GM12873 (cell line): Measurements from ENCODE around the gene MRPL28.

Experiments
- CTCF ChIP-seq: IDR thresholded peaks from 2 replicates; pipeline ENCODE4 v1.5.1; 2012; ENCODE audit warnings: low read depth, mild to moderate bottlenecking, moderate library complexity, low read length, control low read depth; ENCODE audit not compliant: insufficient read depth; ENCODE audit errors: missing control alignments

MRPL28 gene

GRCh38 chr16:401468-402348 is 31.4 kb upstream of the MRPL28 start, which contains the start of gene DECR2:
TSS of gene DECR2 (plus strand) at chr16:401885. CDS start at chr16:401964, 79 bp downstream.
- peak; percentile 57 for TF ChIP-seq CTCF

DNA sequence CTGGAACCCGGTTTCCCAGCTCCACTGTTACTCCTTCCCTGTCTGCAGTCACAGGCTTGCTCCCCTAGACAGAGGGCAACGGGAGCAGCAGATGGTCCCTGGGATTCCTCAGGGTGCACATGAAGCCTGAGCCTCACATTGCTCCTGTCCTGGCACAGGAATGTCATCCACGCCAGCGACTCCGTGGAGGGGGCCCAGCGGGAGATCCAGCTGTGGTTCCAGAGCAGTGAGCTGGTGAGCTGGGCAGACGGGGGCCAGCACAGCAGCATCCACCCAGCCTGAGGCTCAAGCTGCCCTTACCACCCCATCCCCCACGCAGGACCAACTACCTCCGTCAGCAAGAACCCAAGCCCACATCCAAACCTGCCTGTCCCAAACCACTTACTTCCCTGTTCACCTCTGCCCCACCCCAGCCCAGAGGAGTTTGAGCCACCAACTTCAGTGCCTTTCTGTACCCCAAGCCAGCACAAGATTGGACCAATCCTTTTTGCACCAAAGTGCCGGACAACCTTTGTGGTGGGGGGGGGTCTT is 29.8 kb upstream of the MRPL28 start:
- TF ChIP-seq CTCF = no peak

DNA sequence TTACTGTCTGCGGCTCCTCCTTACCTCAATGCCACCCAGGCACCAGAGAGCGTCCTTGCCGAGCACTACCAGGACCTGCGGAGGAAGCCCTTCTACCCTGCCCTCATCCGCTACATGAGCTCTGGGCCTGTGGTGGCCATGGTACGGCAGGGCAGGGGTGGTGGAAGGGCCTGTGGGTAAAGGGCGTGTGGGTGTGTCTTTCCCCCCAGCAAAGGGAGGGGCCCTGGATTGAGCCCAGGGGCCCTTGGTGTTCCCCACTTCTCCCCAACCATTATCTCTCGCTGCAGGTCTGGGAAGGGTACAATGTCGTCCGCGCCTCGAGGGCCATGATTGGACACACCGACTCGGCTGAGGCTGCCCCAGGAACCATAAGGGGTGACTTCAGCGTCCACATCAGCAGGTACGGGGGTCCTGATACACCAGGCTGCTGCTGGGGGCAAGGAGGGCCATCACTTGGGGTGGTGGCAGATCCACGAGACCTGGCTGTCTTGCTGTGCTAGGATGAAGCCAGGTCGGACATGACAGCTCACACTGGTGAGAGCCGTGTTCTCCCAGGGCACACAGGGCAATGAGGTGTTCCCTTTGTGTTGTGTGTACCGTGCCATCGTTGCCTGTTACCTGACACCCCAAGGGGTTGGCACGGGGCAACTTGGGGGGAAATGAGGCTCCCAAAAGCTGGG is 29.1 kb upstream of the MRPL28 start:
- no peak for TF ChIP-seq CTCF

- TF ChIP-seq CTCF = no peak
These were observed 28.4 kb upstream of the MRPL28 start for GRCh38 chr16:398561-399339.

- peak; percentile 49 for TF ChIP-seq CTCF
These were observed 27.5 kb upstream of the MRPL28 start for GRCh38 chr16:397736-398332.

DNA sequence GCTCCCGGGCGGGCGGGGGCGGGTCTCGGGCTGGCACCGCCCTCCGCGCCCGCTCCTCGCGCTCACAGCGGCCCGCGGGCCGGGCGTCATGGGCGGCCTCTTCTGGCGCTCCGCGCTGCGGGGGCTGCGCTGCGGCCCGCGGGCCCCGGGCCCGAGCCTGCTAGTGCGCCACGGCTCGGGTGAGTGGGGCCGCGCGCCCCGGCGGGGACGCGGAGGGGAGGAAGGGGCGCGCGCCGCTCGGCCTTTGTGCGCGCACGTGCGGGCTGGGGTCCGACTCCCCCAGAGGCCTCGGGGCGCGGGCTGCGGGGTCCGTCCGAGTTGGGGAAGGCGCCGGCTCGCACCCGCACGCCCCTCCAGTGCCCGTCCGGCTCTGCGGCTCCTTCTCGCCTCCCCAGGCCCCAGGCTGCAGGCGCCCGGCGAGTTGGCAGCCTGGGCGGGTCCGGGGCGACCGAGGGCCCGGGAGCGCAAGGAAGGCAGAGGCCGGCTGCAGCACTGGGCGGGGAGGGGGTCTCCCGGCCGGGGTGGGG is 26.9 kb upstream of the MRPL28 start, which contains the start of gene NME4:
Gene NME4 (plus strand): TSS at position 65 of the 527 bp plus-strand sequence. CDS start 24 bp downstream, at position 89.
- no peak for TF ChIP-seq CTCF
